GM12878 (cell line): ENCODE data around the gene PCDHGC5. TPM values are rescaled to one million over a fixed set of nuclear protein-coding genes. Genes with fewer than 3 reads are reported as not detected.
A peak's percentile ranks its signal among the peaks of the same experiment; 100 is the strongest.

Experiments
- BACH1 ChIP-seq: fragments of 450-650 bp; IDR thresholded peaks from 2 replicates; pipeline ENCODE4 v1.6.1; 2017; ENCODE audit warnings: mild to moderate bottlenecking, borderline replicate concordance
- BHLHE40 ChIP-seq, 2 experiments: fragments of 450-650 bp in 1 of 2; IDR thresholded peaks; 2 replicates each; pipeline ENCODE4 v1.6.1; 2011 to 2017; ENCODE audit warnings: low read depth in 2 of 2, borderline replicate concordance in 1 of 2, improper control_type of control experiment in 1 of 2, low read length in 1 of 2, mild to moderate bottlenecking in 1 of 2
- E2F8 ChIP-seq: fragments of 450-650 bp; IDR thresholded peaks from 2 replicates; pipeline ENCODE4 v1.6.1; 2018; ENCODE audit warnings: mild to moderate bottlenecking, low read depth, moderate library complexity; ENCODE audit not compliant: partially characterized antibody
- EED ChIP-seq: sonication (generic); IDR thresholded peaks from 2 replicates; pipeline ENCODE4 v1.6.1; 2016; ENCODE audit warnings: antibody characterized with exemption, low read depth
- GABPA ChIP-seq: IDR thresholded peaks from 2 replicates; pipeline ENCODE4 v1.6.1; 2014; ENCODE audit warnings: antibody characterized with exemption, low read depth, mild to moderate bottlenecking, inconsistent platforms
- KLF5 ChIP-seq: fragments of 450-650 bp; IDR thresholded peaks from 2 replicates; pipeline ENCODE4 v1.6.1; 2014; ENCODE audit warnings: mild to moderate bottlenecking; ENCODE audit not compliant: partially characterized antibody
- NFYB ChIP-seq: IDR thresholded peaks from 2 replicates; pipeline ENCODE4 v1.6.1; 2011; ENCODE audit warnings: low read depth, mild to moderate bottlenecking, low read length, improper control_type of control experiment, moderate library complexity; ENCODE audit not compliant: insufficient read depth
- NR2C2 ChIP-seq: IDR thresholded peaks from 2 replicates; pipeline ENCODE4 v1.6.1; 2011; ENCODE audit warnings: borderline replicate concordance, low read depth; ENCODE audit not compliant: control insufficient read depth, insufficient read length
- SUPT20H ChIP-seq: IDR thresholded peaks from 2 replicates; pipeline ENCODE4 v1.6.1; 2011; ENCODE audit warnings: low read depth, mild to moderate bottlenecking, low read length, moderate library complexity, borderline replicate concordance; ENCODE audit not compliant: control insufficient read depth
- TBL1XR1 ChIP-seq: IDR thresholded peaks from 2 replicates; pipeline ENCODE4 v1.6.1; 2012; ENCODE audit warnings: low read depth, low read length, improper control_type of control experiment
- USF1 ChIP-seq: IDR thresholded peaks from 2 replicates; pipeline ENCODE4 v1.6.1; 2011; ENCODE audit warnings: borderline replicate concordance, low read depth, mild to moderate bottlenecking, moderate library complexity, mixed read lengths, low read length; ENCODE audit not compliant: insufficient read depth; ENCODE audit errors: extremely low read length
- polyA plus RNA-seq, 11 experiments: library from polyadenylated mRNA; depleted of rRNA in 4 of 11; unstranded in 6 of 11; stranded (reverse) in 5 of 11; fragments of >200 nt; fragmentation: Nextera tagmentation in 4 of 11; fragmentation: Illumina TruSeq in 1 of 11; extraction: Ambion mirVana in 4 of 11; extraction: Trizol in 1 of 11; gene quantifications; 1 replicate in 1 of 11; 2 replicates in 10 of 11; pipeline versions ENCODE4 v1.2.1 to v1.2.3, GENCODE V29; 2011 to 2016; ENCODE audit warnings: inconsistent platforms in 2 of 11, missing spikeins in 2 of 11, low read depth in 1 of 11
- total RNA-seq, 4 experiments: library from RNA; depleted of rRNA in 3 of 4; stranded (reverse); fragments of >200 nt in 3 of 4; fragmentation: Illumina TruSeq in 1 of 4; extraction: Trizol in 1 of 4; gene quantifications; 2 replicates each; pipeline versions ENCODE4 v1.2.1 to v1.2.3, GENCODE V29; 2013 to 2021
- TF ChIP-seq, protein P1 (sequence below): fragments of 450-650 bp; IDR thresholded peaks from 2 replicates; pipeline ENCODE4 v1.6.1; 2016; ENCODE audit warnings: mild to moderate bottlenecking, moderate library complexity, borderline replicate concordance
- TF ChIP-seq, protein P2 (sequence below), 3 experiments: IDR thresholded peaks in 2 of 3; conservative IDR thresholded peaks in 1 of 3; 2 replicates each; pipeline ENCODE4 v1.5.1; 2011; ENCODE audit warnings: low read depth in 3 of 3, low read length in 3 of 3, mild to moderate bottlenecking in 3 of 3, control low read depth in 2 of 3, moderate library complexity in 2 of 3, inconsistent platforms in 1 of 3, mixed read lengths in 1 of 3; ENCODE audit not compliant: control insufficient read depth in 2 of 3, insufficient read depth in 1 of 3; ENCODE audit errors: extremely low read depth in 1 of 3

Gene PCDHGC5
- total and polyA plus RNA-seq, 10 of the 15 experiments (the other 5 are each of a cell fraction or from before 2014, with no cell fraction given): 0.05 to 0.87 (median 0.18) TPM; not detected in 2

DNA sequence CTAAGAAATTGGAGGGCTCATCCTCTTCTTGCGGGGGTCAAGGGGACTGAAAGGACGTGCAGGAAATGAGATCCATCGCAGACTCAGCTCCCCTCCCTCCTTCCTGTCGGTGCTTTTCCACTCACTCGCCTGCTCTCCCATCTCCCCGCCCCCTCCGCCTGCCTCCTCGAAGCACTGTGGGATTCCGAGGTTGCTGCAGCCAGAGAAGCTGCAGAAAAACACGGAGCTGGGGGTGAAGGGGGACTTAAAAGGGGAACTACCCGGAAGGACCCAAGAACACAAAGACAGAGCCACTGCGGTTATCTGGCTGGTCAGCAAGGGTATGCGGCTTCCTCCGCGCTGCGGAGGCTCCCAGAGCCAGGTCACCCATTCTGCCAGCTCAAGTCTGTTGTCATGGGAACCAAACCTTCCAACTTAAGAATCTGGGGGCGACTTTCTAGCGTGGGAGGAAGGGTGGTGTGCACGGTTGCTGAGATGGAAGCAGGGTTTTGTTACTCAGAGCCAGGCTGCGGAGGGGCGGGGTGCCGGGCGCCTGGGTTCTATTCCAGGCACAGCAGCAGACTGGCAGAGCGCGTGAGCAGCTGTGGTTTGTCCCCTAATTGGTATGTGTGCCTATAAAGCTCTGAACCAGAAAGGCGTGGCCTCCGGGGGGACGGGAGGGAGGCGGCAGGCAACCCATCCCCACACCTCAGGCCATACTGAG is 24.9 kb downstream of the PCDHGC5 start (continued):
- TF ChIP-seq E2F8 (no peak), TBL1XR1 (no peak), BHLHE40 (IDR thresholded peaks at IDR 0.05; ENCODE audit: borderline replicate concordance in 1 of 2, low read depth in 2 of 2, low read length in 1 of 2) (peak; percentile 84 to 88), BACH1 (no peak), KLF5 (no peak), NFYB (no peak), NR2C2 (no peak), USF1 (no peak), GABPA (no peak), EED (peak; percentile 59; the same call in 1 of the 2 replicates), SUPT20H (no peak)
- TF ChIP-seq, protein P1, sequence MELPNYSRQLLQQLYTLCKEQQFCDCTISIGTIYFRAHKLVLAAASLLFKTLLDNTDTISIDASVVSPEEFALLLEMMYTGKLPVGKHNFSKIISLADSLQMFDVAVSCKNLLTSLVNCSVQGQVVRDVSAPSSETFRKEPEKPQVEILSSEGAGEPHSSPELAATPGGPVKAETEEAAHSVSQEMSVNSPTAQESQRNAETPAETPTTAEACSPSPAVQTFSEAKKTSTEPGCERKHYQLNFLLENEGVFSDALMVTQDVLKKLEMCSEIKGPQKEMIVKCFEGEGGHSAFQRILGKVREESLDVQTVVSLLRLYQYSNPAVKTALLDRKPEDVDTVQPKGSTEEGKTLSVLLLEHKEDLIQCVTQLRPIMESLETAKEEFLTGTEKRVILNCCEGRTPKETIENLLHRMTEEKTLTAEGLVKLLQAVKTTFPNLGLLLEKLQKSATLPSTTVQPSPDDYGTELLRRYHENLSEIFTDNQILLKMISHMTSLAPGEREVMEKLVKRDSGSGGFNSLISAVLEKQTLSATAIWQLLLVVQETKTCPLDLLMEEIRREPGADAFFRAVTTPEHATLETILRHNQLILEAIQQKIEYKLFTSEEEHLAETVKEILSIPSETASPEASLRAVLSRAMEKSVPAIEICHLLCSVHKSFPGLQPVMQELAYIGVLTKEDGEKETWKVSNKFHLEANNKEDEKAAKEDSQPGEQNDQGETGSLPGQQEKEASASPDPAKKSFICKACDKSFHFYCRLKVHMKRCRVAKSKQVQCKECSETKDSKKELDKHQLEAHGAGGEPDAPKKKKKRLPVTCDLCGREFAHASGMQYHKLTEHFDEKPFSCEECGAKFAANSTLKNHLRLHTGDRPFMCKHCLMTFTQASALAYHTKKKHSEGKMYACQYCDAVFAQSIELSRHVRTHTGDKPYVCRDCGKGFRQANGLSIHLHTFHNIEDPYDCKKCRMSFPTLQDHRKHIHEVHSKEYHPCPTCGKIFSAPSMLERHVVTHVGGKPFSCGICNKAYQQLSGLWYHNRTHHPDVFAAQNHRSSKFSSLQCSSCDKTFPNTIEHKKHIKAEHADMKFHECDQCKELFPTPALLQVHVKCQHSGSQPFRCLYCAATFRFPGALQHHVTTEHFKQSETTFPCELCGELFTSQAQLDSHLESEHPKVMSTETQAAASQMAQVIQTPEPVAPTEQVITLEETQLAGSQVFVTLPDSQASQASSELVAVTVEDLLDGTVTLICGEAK: 0 out of 2 replicates have a peak, but pooled peaks have one; percentile 24
- TF ChIP-seq, protein P2, sequence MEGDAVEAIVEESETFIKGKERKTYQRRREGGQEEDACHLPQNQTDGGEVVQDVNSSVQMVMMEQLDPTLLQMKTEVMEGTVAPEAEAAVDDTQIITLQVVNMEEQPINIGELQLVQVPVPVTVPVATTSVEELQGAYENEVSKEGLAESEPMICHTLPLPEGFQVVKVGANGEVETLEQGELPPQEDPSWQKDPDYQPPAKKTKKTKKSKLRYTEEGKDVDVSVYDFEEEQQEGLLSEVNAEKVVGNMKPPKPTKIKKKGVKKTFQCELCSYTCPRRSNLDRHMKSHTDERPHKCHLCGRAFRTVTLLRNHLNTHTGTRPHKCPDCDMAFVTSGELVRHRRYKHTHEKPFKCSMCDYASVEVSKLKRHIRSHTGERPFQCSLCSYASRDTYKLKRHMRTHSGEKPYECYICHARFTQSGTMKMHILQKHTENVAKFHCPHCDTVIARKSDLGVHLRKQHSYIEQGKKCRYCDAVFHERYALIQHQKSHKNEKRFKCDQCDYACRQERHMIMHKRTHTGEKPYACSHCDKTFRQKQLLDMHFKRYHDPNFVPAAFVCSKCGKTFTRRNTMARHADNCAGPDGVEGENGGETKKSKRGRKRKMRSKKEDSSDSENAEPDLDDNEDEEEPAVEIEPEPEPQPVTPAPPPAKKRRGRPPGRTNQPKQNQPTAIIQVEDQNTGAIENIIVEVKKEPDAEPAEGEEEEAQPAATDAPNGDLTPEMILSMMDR (IDR thresholded peaks at IDR 0.05 in 2 of 3, conservative IDR thresholded peaks at IDR 0.05 in 1 of 3; ENCODE audit: control insufficient read depth in 2 of 3, extremely low read depth in 1 of 3, insufficient read depth in 1 of 3, low read depth in 3 of 3, low read length in 3 of 3): no peak
